HS-27A (cell line): ENCODE results near the gene RTN4IP1.
"Not testable (repeated sequence)": the region's sequence is repeated elsewhere in the genome, so short reads cannot be mapped to it uniquely, and the experiment has no call there.

Source experiments
- DNase-seq: peaks from one replicate; pipeline ENCODE4 v3.0.0-alpha.2; 2012; ENCODE audit warnings: low read depth, missing footprints

RTN4IP1 gene

GRCh38 chr6:106627760-106628159 is 1.5 kb downstream of the RTN4IP1 start:
- DNase-seq, result not testable (repeated sequence)

DNA sequence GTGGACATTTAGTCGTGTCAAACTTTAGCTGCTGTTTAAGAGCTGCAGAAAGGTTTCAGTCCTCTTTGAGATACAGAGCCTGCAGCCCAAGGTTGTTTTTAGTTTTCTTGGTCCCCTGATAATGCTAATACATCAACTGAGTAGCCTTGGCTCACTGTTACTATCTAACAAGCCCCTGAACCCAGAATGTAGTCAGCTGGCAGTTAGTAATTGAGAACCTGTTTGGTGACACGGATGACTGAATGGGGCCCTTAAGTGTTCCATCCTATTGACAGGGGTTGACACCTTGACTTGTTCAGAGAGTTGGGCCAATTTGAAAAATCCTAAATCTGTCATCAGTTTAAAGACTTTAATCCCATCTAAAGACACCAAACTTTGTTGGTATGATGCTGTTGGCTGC is 2.8 kb downstream of the RTN4IP1 start:
- no peak for DNase-seq

- no peak for DNase-seq
Measured at GRCh38 chr6:106623039-106623438, 6.3 kb downstream of the RTN4IP1 start.

DNA sequence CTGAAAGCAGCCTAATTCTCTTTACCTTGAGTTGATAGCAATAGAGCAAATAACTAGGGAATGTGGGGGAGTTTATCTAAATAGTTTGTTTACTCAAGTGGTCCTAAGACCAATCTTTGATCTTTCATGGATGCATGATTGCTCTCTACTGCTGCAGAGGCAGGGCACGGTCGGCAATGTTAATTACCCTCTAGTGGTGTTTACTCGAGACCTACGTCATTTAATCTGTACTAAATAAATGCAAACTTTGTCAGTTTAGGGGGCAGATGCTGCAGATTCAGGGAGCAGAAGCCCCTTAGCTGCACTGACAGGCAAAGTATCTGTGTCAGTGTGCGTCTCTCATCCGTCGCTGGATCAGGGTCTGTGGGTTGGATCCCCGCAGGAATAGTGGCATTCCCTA is 6.9 kb downstream of the RTN4IP1 start:
- DNase-seq, result no peak

DNA sequence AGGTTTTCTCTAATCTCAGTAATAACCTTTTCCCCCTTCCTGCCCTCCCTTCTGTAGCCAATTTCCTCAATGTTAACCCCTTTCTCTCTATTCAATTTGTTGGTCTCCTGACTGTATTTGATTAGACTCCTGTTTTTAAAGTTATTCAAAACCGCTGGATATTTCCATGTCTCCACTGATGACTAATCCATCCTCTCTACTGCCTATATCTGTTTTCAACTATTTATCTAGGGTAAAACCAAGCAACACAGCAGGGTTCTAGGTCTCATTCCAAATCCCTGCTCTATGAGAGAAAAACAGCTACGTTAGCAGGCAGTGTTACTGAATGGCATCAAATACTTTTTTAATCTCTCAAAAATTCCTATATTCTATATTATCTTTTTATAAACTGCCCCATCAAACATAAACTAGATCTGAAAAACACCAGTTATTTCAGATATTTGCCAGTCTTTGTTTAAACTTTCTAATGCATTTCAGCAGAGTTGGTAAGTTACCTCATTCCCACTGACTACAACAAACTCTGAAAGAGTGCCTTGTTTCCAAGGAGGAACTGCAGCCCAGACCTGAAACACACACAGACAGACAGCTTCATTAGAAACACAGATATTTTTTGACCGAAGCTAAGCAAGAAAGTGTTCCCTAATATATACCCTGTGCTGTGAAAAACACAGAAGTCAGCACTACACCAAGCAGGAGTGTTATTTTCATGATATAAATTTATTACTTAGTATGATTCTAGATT is 8.2 kb downstream of the RTN4IP1 start:
- no peak for DNase-seq

DNA sequence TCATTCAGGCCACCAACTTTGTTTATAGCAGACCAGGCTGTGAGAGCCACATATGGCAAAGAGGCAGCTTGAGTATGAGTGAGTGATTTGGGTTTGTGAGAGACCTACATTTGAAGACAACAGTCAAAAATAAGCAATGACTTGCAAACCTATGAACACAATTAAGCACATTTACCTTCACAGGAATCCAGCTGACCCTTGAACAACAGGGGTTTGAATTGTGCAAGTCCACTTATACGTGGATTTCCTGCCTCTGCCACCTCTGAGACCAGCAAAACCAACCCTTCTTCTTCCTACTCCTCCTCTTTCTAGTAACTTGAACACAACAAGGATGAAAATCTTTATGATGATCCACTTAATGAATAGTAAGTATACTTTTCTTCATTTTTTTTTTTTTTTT is 10.1 kb downstream of the RTN4IP1 start:
- no peak for DNase-seq

- no peak for DNase-seq
Measured at GRCh38 chr6:106618324-106618723, 11.0 kb downstream of the RTN4IP1 start.

DNA sequence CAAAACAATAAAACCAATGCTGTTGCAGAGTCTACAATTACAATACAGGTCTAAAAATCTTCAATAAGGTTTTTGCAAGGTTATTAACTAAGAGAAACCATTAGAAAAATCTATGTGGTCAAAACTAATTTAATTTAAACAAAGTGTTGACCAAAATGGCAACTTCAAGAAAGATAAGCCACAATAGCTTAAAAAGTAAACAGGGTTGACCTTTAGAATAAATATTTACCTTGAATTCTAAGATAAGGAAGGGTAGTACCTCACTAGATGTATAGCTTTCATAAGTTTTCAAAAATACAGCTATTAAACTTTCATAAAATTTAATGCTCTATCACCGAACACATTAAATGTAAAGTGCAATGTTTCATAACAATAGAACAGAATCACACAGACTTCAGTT is 11.4 kb downstream of the RTN4IP1 start:
- DNase-seq, result no peak

DNA sequence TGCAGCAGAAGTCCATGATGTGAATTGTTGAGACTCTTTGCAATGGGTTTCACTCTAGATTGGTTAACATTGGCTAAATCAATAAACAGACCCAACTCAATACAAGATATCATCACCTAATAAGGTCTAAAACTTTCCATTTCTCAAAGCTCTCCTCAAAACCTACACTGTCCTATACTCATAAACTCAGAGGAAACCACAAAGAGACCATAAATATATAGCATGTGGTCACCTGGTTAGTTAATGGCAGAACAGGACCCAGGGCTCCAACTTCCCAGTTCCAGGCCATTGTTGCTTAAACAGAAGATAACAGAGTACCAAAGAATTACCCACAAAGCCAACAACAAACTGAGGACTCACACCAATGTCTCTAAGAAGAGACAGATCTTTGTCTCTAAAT is 12.0 kb downstream of the RTN4IP1 start:
- no peak for DNase-seq

DNA sequence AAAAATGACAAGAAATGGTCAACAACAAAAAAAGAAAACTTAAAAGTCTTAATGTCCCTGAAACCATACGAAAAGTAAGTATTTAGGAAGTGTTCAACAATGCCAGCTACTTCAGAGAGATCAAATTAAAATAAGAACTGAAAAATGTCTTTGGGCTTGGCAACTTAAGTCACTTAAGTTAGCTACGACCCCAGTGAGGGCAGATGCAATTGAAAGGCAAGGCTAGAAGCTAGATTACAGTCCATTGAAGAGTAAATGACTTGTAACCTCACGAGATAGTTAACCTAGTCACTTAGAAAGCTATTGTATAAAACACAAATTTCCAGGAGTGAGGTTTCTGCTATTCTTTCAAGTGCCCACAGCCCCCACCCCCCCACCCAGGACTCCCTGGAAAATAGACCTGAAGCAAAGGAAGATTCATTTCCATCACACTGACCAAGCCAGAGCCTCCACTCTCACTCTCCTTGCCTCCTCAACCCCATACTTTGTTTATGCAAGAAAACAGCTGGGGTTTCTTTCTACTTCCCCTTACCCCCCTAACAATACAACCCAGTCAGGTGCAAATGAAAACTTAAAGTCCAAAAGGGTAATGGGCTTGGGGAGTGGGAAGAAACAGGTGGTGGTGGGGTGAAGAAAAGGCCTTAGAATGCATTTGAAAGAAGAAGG is 14.6 kb downstream of the RTN4IP1 start:
- DNase-seq, result no peak

GRCh38 chr6:106614166-106614565 is 15.1 kb downstream of the RTN4IP1 start:
- DNase-seq, result no peak

DNA sequence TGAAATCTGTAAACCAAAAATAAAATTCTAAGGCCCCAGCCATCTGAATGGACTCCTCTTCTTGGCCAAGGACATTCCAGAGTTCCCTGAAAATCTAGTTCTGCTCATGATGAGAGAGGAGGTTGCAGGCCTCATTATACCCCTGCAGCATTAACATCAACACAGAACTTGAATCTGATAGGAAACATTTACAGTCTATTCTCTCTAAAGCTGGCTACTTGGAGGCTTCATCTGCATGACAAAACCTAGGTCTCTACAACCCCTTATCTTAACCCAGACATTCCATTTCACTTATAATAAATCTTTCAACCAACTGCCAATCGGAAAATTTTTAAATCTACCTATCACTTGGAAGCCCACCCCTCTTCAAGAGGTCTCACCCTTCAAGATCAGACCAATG is 15.7 kb downstream of the RTN4IP1 start:
- DNase-seq, result no peak

DNA sequence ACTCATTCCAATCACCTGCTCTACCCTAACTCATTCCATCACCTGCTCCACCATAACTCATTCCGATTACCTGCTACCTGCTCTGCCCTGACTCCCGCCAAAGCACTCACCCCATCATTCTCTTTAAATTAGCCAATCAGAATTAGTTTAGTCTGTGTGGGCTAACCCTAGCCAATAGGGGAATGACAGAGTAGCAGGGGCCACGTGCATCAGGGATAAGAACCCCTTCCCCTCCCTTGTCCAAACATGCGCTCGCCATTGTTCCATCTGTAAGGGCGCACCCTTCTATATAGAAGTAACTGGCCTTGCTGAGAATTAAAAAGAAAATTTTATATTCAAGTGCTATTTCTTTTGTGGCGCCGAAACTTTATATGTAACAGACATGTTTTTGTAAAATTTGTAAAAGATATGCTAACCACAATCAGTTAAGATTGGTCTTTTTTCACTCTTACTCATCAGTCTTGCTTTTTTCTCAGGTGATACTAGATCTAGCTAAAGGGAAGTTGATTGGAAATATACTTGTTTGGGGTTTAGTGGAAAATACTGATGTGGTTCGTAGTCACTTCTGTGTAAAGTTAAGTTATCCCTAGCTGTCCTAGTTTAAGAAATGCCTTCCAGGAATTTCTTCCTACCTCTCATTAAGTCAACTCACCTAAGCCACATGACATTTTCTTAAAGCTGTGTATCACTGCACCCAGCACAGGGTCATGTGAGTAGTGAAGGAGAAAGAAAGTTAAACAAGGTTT is 16.5 kb downstream of the RTN4IP1 start:
- no peak for DNase-seq

- DNase-seq, result no peak
Measured at GRCh38 chr6:106611030-106611429, 18.3 kb downstream of the RTN4IP1 start.

DNA sequence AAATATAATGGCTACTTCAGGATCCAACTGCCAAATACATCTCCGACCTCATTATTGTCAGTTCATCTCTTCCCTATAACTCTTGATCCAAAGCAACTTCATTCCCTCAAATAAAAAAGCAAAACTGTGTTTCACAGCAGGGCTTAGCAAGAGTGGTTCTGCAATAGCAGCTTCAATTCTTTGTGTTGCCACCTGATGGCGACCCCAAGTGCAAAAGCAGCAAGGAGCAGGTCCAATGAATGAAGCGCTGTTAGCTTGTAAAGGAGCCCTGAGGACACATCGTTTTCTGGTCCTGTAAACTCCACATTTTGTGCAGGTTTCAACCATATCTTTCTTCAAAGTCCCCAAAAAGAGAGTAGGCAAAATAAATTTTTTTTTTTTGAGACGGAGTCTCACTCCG is 19.6 kb downstream of the RTN4IP1 start:
- no peak for DNase-seq

- DNase-seq, result no peak
Measured at GRCh38 chr6:106608080-106608668, 21.1 kb downstream of the RTN4IP1 start.

GRCh38 chr6:106600329-106600728 is 29.0 kb downstream of the RTN4IP1 start:
- DNase-seq, result no peak

DNA sequence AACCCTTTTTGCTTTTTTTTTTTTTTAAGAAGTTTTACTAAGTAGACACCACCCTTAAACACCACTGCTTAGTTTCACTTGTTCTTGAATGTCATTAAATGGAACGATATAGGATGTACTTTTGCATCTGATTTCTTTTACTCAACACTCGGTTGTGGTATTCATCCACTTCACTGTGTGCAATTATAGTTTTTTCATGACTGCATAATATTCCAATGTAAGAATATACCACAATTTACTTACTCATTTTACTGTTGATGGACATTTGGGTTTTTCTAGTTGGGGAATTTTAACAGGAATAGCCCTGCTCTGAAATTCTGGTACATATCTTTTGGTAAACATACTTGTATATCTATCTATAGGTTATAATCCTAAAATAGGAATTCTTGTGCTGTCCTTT is 29.9 kb downstream of the RTN4IP1 start:
- no peak for DNase-seq

DNA sequence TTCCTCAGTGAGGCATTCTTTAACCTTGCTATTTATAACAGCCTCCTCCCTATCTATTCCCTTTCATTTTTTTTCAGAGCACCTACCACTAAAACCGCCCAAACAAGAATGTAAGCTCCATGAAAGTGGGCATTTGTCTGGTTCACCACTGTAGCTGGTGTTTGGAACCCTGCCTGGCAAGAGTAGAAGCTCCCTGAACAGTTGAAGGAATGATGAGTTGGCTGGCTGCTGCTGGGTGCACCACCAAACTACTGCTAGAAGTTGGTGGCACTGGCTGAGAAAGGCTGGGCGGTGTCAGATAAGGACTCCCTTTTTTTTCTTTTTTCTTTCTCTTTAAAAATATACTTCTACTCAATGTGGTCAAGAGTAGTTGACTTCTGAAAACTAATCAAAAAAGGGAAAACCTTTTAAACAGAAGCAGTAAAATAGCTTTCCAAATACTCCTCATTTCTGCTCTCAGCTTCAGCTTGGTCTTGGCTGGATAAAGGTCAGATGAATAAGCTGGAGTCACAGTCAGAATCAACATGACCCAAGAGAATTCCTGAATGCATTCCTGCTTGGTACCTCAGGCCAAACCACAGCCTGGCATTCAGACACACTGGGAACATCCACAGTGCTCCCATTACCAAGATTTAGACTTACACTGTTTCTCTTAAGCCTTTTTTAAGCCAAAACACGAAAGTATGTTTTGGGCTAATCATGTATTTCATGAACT is 38.0 kb downstream of the RTN4IP1 start:
- peak; percentile 79 for DNase-seq

- not testable (repeated sequence) for DNase-seq
Measured at GRCh38 chr6:106588937-106589336, 40.4 kb downstream of the RTN4IP1 start.

DNA sequence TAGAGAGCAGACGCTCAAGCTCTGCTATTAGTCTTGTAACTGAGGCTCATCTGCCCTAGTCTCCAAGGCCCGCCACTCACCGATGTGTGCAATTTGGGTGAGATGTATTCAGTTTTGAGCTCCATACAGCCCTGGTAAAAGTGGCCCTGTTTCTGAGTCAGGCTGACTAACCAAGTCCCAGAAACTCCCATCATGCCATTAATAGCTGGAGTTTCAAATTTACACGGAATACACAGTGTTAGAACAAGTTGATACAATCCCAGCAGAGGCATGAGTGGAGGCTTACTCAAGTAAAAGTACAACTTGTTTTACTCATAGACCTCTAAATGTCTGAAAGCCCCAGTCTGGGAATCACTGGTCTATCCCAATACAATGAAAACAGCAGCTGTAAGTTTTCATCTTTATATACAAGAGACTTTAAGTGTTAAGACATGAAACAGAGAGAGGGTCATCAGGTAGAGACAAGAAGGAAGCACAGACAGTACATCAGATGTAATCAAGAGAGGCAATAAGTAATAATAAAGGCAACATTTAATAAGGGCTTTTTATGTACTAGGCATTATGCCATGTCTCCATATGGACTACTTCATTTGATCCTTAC is 42.4 kb downstream of the RTN4IP1 start:
- DNase-seq, result no peak

DNA sequence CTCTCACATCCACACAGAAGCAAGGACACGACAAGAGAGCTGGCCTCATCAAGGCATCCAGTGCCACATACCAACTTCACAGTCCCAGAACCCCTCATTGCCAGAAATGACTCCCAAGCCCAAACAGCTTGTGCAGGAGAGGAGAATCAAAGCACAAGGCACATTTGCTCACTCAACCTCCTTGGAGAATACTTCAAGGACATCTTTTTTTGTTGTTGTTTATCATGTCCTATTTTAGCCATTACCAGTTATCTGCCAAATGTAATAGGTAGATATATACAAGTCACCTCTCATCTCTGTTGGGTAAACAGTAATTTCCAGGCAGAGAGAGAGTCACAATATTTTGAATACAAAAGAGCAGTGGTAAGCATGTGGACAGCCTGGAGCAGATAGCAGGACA is 47.8 kb downstream of the RTN4IP1 start:
- DNase-seq, result no peak
